GM10266 (cell line): ENCODE results near the gene SH3PXD2B.

ENCODE experiments used
- DNase-seq: peaks from one replicate; pipeline ENCODE4 v3.0.0; 2012; ENCODE audit errors: extremely low spot score
- TF ChIP-seq, protein P1 (sequence below): IDR thresholded peaks from 2 replicates; pipeline ENCODE4 v1.5.1; 2012; ENCODE audit warnings: mild to moderate bottlenecking, low read depth; ENCODE audit not compliant: control insufficient read depth, insufficient read depth; ENCODE audit errors: missing control alignments

Gene SH3PXD2B

GRCh38 chr5:172447646-172448365 lies 6.5 kb downstream of the SH3PXD2B start:
- TF ChIP-seq, protein P1, sequence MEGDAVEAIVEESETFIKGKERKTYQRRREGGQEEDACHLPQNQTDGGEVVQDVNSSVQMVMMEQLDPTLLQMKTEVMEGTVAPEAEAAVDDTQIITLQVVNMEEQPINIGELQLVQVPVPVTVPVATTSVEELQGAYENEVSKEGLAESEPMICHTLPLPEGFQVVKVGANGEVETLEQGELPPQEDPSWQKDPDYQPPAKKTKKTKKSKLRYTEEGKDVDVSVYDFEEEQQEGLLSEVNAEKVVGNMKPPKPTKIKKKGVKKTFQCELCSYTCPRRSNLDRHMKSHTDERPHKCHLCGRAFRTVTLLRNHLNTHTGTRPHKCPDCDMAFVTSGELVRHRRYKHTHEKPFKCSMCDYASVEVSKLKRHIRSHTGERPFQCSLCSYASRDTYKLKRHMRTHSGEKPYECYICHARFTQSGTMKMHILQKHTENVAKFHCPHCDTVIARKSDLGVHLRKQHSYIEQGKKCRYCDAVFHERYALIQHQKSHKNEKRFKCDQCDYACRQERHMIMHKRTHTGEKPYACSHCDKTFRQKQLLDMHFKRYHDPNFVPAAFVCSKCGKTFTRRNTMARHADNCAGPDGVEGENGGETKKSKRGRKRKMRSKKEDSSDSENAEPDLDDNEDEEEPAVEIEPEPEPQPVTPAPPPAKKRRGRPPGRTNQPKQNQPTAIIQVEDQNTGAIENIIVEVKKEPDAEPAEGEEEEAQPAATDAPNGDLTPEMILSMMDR: no peak

GRCh38 chr5:172446336-172447051 lies 7.8 kb downstream of the SH3PXD2B start:
- TF ChIP-seq, protein P1: no peak
- no peak for DNase-seq

More at GRCh38 chr5:172447646-172448365, 6.5 kb downstream of the SH3PXD2B start:
- no peak for DNase-seq

GRCh38 chr5:172445866-172446265 lies 8.5 kb downstream of the SH3PXD2B start:
- TF ChIP-seq, protein P1: no peak
- no peak for DNase-seq

- TF ChIP-seq, protein P1: no peak
- DNase-seq: no peak
These were observed 9.5 kb downstream of the SH3PXD2B start for GRCh38 chr5:172444626-172445365.

DNA sequence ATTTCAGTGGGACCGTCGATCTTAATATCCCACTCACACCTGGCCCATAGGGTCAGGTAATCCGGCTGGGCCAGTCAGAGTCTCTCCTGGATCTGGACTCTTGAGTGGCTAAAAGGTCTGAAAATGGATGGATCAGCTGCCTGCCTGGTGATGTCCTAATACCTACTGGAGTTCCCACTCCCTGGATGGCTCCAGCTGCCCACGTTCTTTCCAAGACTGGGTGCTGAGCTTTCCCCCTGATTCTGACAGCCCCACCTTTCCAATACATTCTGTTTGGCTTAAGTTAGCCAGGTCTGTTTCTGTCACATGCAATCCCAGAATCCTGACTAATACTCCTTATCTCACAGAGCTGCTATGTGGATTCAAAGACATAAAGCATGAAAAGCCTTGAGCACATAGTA lies 10.2 kb downstream of the SH3PXD2B start:
- TF ChIP-seq, protein P1: no peak
- DNase-seq: no peak

DNA sequence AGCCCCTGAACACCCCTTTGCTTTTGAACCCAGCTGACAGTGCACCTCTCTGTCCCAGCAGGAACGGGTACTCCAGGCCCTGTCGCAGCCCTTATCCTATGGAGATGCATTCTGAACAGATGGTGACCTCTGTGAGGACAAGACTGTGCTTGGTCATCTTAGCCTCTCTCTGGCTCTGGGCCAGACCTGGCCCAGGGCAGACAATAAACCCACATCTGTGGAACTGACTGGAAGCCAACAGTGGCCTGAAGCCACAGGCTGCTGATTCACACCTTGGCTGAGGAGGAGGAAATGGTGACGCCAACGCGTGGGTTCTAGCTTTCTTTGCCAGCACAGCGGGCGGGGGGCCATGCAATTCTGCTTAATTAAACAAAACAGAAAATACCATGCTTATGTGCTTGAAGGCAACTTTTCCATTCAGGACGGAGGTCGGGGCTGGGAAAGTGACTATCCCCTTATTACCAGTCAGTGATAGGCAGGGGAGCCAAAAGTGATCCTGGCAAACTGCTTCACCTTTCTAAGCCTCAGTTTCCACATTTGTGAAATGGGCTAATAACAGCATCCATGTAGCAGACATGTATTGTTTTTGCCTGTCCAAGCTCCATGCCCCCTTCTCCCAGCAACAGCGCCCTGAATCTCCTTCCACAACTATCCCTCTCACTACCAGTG lies 10.8 kb downstream of the SH3PXD2B start:
- DNase-seq: no peak
- TF ChIP-seq, protein P1: no peak

DNA sequence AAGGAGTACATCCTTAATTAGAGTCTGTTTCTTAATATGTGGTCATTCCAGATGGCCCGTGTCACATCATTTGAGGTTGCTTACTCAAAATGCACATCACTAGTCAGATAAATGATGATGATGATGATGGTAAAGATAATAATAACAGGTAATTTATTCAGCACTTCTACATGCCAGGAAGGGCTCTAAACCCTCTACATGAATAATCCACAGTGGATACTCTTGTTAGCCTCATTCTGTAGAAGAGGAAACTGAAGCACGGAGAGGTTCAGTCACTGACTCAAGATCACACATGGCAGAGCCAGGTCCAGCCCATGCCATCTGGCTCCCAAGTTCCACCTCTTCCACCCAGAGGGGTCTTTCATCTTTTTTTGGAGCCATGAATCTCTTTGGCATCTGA lies 11.7 kb downstream of the SH3PXD2B start:
- no peak for DNase-seq
- TF ChIP-seq, protein P1: no peak
